T-cell (primary cell): Measurements from ENCODE around the gene THEM4. TPM values are rescaled to one million over a fixed set of nuclear protein-coding genes. Genes with fewer than 3 reads are reported as not detected.

ENCODE experiments used
- ATAC-seq, 4 experiments: fragments of 200-7000 bp in 3 of 4; fragments of 150-1000 bp in 1 of 4; cut with Tn5 transposase; replicated peaks in 1 of 4; 1 replicate in 3 of 4; 2 replicates in 1 of 4; pipeline ENCODE4 v1.10.0; 2021; ENCODE audit warnings: moderate library complexity in 3 of 4, mild to moderate bottlenecking in 2 of 4, moderate number of reproducible peaks in 1 of 4
- CTCF ChIA-PET, 2 donors: fragments of 300-600 bp; sonication (Branson Sonifier 250); formaldehyde crosslinking; loops; one replicate each; lab custom pipeline; 2022; ENCODE audit warnings: antibody characterized with exemption in 2 of 2; lab: Charles Lee
- POLR2A ChIA-PET, 2 donors: fragments of 300-600 bp; sonication (Branson Sonifier 250); formaldehyde crosslinking; loops; one replicate each; lab custom pipeline; 2022; ENCODE audit warnings: antibody characterized with exemption in 2 of 2; lab: Charles Lee
- DNase-seq, 35 experiments: peaks; one replicate each; pipeline versions ENCODE4 v3.0.0 to v3.0.0-alpha.2; 2013 to 2023
- H3K27ac ChIP-seq: one replicate; pipeline ENCODE4 v1.5.1; 2013; ENCODE audit warnings: low read length
- H3K27me3 ChIP-seq, 2 experiments: replicated peaks in 1 of 2; 1 replicate in 1 of 2; 2 replicates in 1 of 2; pipeline versions ENCODE4 v1.6.1 to v1.7.0; 2013; ENCODE audit warnings: low read length in 1 of 2, mixed read lengths in 1 of 2; ENCODE audit not compliant: control insufficient read depth in 2 of 2, insufficient read depth in 2 of 2; ENCODE audit errors: extremely low read depth in 1 of 2
- H3K36me3 ChIP-seq, 2 donors: 1 replicate in 1 of 2; 2 replicates in 1 of 2; pipeline versions ENCODE4 v1.6.1 to v1.7.0; 2013; ENCODE audit warnings: low read length in 1 of 2; ENCODE audit not compliant: control insufficient read depth in 2 of 2, insufficient read depth in 1 of 2; ENCODE audit errors: extremely low read depth in 1 of 2
- H3K4me1 ChIP-seq, 2 experiments: 1 replicate in 1 of 2; 2 replicates in 1 of 2; pipeline versions ENCODE4 v1.6.1 to v1.7.0; 2013; ENCODE audit warnings: low read length in 2 of 2, mixed read lengths in 1 of 2; ENCODE audit not compliant: insufficient read depth in 2 of 2, control insufficient read depth in 1 of 2; ENCODE audit errors: extremely low read depth in 1 of 2
- H3K4me3 ChIP-seq, 2 donors: 1 replicate in 1 of 2; 2 replicates in 1 of 2; pipeline versions ENCODE4 v1.5.1 to v1.7.0; 2013; ENCODE audit warnings: mild to moderate bottlenecking in 2 of 2, low read length in 1 of 2, moderate library complexity in 1 of 2; ENCODE audit not compliant: control insufficient read depth in 1 of 2; ENCODE audit errors: extremely low read depth in 1 of 2
- H3K9me3 ChIP-seq: 2 replicates; pipeline ENCODE4 v1.7.0; 2013
- H3K27ac Mint-ChIP-seq, 2 donors: one replicate each; pipeline ENCODE4 v1.8.0; 2020 to 2021; ENCODE audit warnings: mild to moderate bottlenecking in 2 of 2, mixed read lengths in 2 of 2
- H3K27me3 Mint-ChIP-seq, 2 donors: one replicate each; pipeline ENCODE4 v1.8.0; 2021 to 2022; ENCODE audit warnings: mixed read lengths in 2 of 2
- H3K36me3 Mint-ChIP-seq: one replicate; pipeline ENCODE4 v1.8.0; 2021; ENCODE audit warnings: mixed read lengths
- H3K4me1 Mint-ChIP-seq, 3 donors: one replicate each; pipeline ENCODE4 v1.8.0; 2020 to 2022; ENCODE audit warnings: mixed read lengths in 3 of 3, mild to moderate bottlenecking in 1 of 3
- H3K4me3 Mint-ChIP-seq, 3 donors: one replicate each; pipeline ENCODE4 v1.8.0; 2020 to 2022; ENCODE audit warnings: mild to moderate bottlenecking in 3 of 3, mixed read lengths in 3 of 3, moderate library complexity in 3 of 3
- H3K9me3 Mint-ChIP-seq, 3 donors: one replicate each; pipeline ENCODE4 v1.8.0; 2020 to 2022; ENCODE audit warnings: mixed read lengths in 3 of 3
- WGBS: methylation state at CpG from one replicate; pipeline ENCODE4 v1.1.5; 2013; ENCODE audit warnings: missing lambda C conversion rate; ENCODE audit not compliant: insufficient coverage; 5-methylcytosine and 5-hydroxymethylcytosine counted together
- total RNA-seq, 35 experiments: library from RNA in 6 of 35; stranded (reverse) in 6 of 35; fragments of 120-200 nt in 1 of 35; gene quantifications; one replicate each; pipeline versions ENCODE4 v1.2.1 to v1.2.4 and lab custom pipeline; 2013 to 2026

Gene THEM4
- total RNA-seq, 5 donors from 2014 or later (not counting 1 experiment from before 2014, with no cell fraction given): 48.2 to 119 (median 97.6) TPM

GRCh38 chr1:151846062-151846568, 63.2 kb downstream of the THEM4 start:
- CTCF ChIA-PET: no interaction called here
- no peaks in the 10 kb centered on the region for H3K27me3 ChIP-seq
- peaks cover 0 to 22% (median 10%) of the 10 kb centered on the region in 3 donors for H3K4me1 Mint-ChIP-seq
- POLR2A ChIA-PET: no interaction called here
- H3K4me3 Mint-ChIP-seq: no peak overlapping the region
- no peaks in the 10 kb centered on the region for H3K9me3 Mint-ChIP-seq
- H3K36me3 ChIP-seq: peaks cover 0 to 7% of the 10 kb centered on the region in 2 donors
- peaks cover 18% of the 10 kb centered on the region for H3K36me3 Mint-ChIP-seq
- H3K27me3 Mint-ChIP-seq: no peaks in the 10 kb centered on the region
- DNase-seq: no peak
- no peak overlapping the region for H3K27ac ChIP-seq
- H3K4me1 ChIP-seq: peaks cover 0 to 17% of the 10 kb centered on the region in 2 experiments
- H3K4me3 ChIP-seq: no peak overlapping the region
- ATAC-seq: no peak
- WGBS: 69% methylated on average over 6 of the region's 6 CpGs
- peak overlapping the region; percentile 8 to 9 for H3K27ac Mint-ChIP-seq
- no peaks in the 10 kb centered on the region for H3K9me3 ChIP-seq

GRCh38 chr1:151843398-151843797, 65.9 kb downstream of the THEM4 start:
- no peaks in the 10 kb centered on the region for H3K9me3 Mint-ChIP-seq
- Histone ChIP-seq H3K9me3 (no peaks in the 10 kb centered on the region), H3K4me1 (peaks cover 3 to 30% of the 10 kb centered on the region in 2 experiments), H3K36me3 (peaks cover 0 to 3% of the 10 kb centered on the region in 2 donors), H3K27ac (no peak overlapping the region), H3K27me3 (no peaks in the 10 kb centered on the region), H3K4me3 (no peak overlapping the region)
- ATAC-seq: no peak
- H3K4me3 Mint-ChIP-seq: no peak overlapping the region
- H3K4me1 Mint-ChIP-seq: peaks cover 17 to 39% (median 32%) of the 10 kb centered on the region in 3 donors
- CTCF ChIA-PET: no interaction called here
- peaks cover 10% of the 10 kb centered on the region for H3K36me3 Mint-ChIP-seq
- 100% methylated on average over 1 of the region's 2 CpGs for WGBS
- H3K27ac Mint-ChIP-seq: no peak overlapping the region
- no peaks in the 10 kb centered on the region for H3K27me3 Mint-ChIP-seq
- no peak for DNase-seq
- POLR2A ChIA-PET: interaction anchor here in 1 of 2 donors (0.7 kb wide), 1 partner anchor 184 kb away, joined by 8 read pairs; no protein-coding TSS in a partner anchor

- no CpG with 5 or more reads among the region's 2 CpGs for WGBS
- Mint-ChIP-seq H3K4me1 (peaks cover 34 to 48% (median 43%) of the 10 kb centered on the region in 3 donors), H3K9me3 (no peaks in the 10 kb centered on the region), H3K36me3 (peaks cover 5% of the 10 kb centered on the region), H3K27ac (peak overlapping the region; percentile 90 to 93), H3K27me3 (peaks cover 0 to 2% of the 10 kb centered on the region in 2 donors), H3K4me3 (peak overlapping the region in 1 of 3 donors; percentile 90)
- Histone ChIP-seq H3K4me3 (no peak overlapping the region), H3K4me1 (peaks cover 3 to 39% of the 10 kb centered on the region in 2 experiments), H3K27me3 (no peaks in the 10 kb centered on the region), H3K36me3 (no peaks in the 10 kb centered on the region), H3K27ac (peak overlapping the region; percentile 20), H3K9me3 (no peaks in the 10 kb centered on the region)
- ATAC-seq: no peak
- ChIA-PET CTCF (interaction anchor here in 1 of 2 donors (0.6 to 1.3 kb wide), 3 partner anchors 17 to 302 kb away, joined by 3 read pairs; no protein-coding TSS in a partner anchor), POLR2A (interaction anchor here (0.6 to 1.1 kb wide), 2 partner anchors 78 to 99 kb away, joined by 3 read pairs; partner anchors contain the start of gene MRPL9 (in 1 of the 2))
- no peak for DNase-seq
These were observed 68.2 kb downstream of the THEM4 start for GRCh38 chr1:151841141-151841540.

GRCh38 chr1:151840421-151840820, 68.9 kb downstream of the THEM4 start:
- Mint-ChIP-seq H3K27me3 (peaks cover 0 to 2% of the 10 kb centered on the region in 2 donors), H3K4me1 (peaks cover 34 to 52% (median 41%) of the 10 kb centered on the region in 3 donors), H3K27ac (peak overlapping the region; percentile 90 to 93), H3K9me3 (no peaks in the 10 kb centered on the region), H3K4me3 (peak overlapping the region; percentile 77 to 90 (median 82)), H3K36me3 (peaks cover 3% of the 10 kb centered on the region)
- Histone ChIP-seq H3K27ac (peak overlapping the region; percentile 91), H3K9me3 (no peaks in the 10 kb centered on the region), H3K4me3 (peak overlapping the region in 1 of 2 donors; percentile 69), H3K4me1 (peaks cover 3 to 40% of the 10 kb centered on the region in 2 experiments), H3K27me3 (no peaks in the 10 kb centered on the region), H3K36me3 (no peaks in the 10 kb centered on the region)
- ATAC-seq: no peak
- ChIA-PET CTCF (interaction anchor here in 1 of 2 donors (0.6 to 1.3 kb wide), 4 partner anchors 10 to 557 kb away, joined by 3 read pairs; no protein-coding TSS in a partner anchor), POLR2A (interaction anchor here in 1 of 2 donors (0.6 to 1.1 kb wide), 2 partner anchors 13 to 77 kb away, joined by 3 to 6 read pairs; partner anchors contain the start of gene MRPL9)
- DNase-seq: no peak

- peaks cover 34 to 55% (median 44%) of the 10 kb centered on the region in 3 donors for H3K4me1 Mint-ChIP-seq
- ATAC-seq (peak; percentile 70 to 87 (median 72)), DNase-seq (peak; percentile 42 to 87 (median 67))
- ChIA-PET POLR2A (interaction anchor here (0.5 to 1.1 kb wide), 4 partner anchors 12 to 440 kb away, joined by 3 to 6 read pairs (median 4); partner anchors contain the start of genes MRPL9 (in 1 of the 2) and PSMB4 (in 1 of the 2)), CTCF (interaction anchor here in 1 of 2 donors (0.5 to 1.3 kb wide), 5 partner anchors 9 to 1512 kb away, joined by 3 read pairs; no protein-coding TSS in a partner anchor)
- no peaks in the 10 kb centered on the region for H3K9me3 Mint-ChIP-seq
- Histone ChIP-seq H3K27ac (peak within 1 kb of the TSS; percentile 91), H3K27me3 (no peaks in the 10 kb centered on the region), H3K4me1 (peaks cover 3 to 46% of the 10 kb centered on the region in 2 experiments), H3K36me3 (no peaks in the 10 kb centered on the region), H3K4me3 (peak within 1 kb of the TSS; percentile 58 to 69), H3K9me3 (no peaks in the 10 kb centered on the region)
- peak within 1 kb of the TSS; percentile 77 to 90 (median 82) for H3K4me3 Mint-ChIP-seq
- H3K36me3 Mint-ChIP-seq: peaks cover 3% of the 10 kb centered on the region
- H3K27ac Mint-ChIP-seq: peak within 1 kb of the TSS; percentile 90 to 93
- H3K27me3 Mint-ChIP-seq: peaks cover 0 to 2% of the 10 kb centered on the region in 2 donors
- WGBS: 3% methylated on average over 41 of the region's 47 CpGs
These were observed 69.6 kb downstream of the THEM4 start, which contains the start of gene C2CD4D for GRCh38 chr1:151839457-151840403. Gene C2CD4D (minus strand): TSS chr1:151839820. CDS start chr1:151838989, 831 bp downstream.

- H3K27me3 Mint-ChIP-seq: peaks cover 0 to 2% of the 10 kb centered on the region in 2 donors
- Histone ChIP-seq H3K27me3 (no peaks in the 10 kb centered on the region), H3K27ac (peak overlapping the region; percentile 91), H3K9me3 (no peaks in the 10 kb centered on the region), H3K4me1 (peaks cover 3 to 53% of the 10 kb centered on the region in 2 experiments), H3K36me3 (no peaks in the 10 kb centered on the region), H3K4me3 (peak overlapping the region; percentile 58 to 69)
- ChIA-PET CTCF (no interaction called here), POLR2A (interaction anchor here in 1 of 2 donors (0.5 kb wide), 2 partner anchors 79 to 440 kb away, joined by 4 to 5 read pairs; partner anchors contain the start of gene PSMB4)
- H3K27ac Mint-ChIP-seq: peak overlapping the region; percentile 90 to 93
- H3K36me3 Mint-ChIP-seq: no peaks in the 10 kb centered on the region
- no peaks in the 10 kb centered on the region for H3K9me3 Mint-ChIP-seq
- ATAC-seq (no peak), DNase-seq (no peak)
- peaks cover 37 to 61% (median 51%) of the 10 kb centered on the region in 3 donors for H3K4me1 Mint-ChIP-seq
- peak overlapping the region; percentile 77 to 90 (median 82) for H3K4me3 Mint-ChIP-seq
- 18% methylated on average over 7 of the region's 16 CpGs for WGBS
These were observed 70.3 kb downstream of the THEM4 start for GRCh38 chr1:151839082-151839412.
